TTC549 (cell line): ENCODE data around the gene PPP6R2.
"Not testable (repeated sequence)": the region's sequence is repeated elsewhere in the genome, so short reads cannot be mapped to it uniquely, and the experiment has no call there.

Experiments used
- FAIRE-seq: peaks from 2 replicates; lab custom pipeline; 2012; peaks lifted over from hg19 to GRCh38; lab: Jason Lieb, UNC

PPP6R2 gene

GRCh38 chr22:50432131-50432876 is 89.2 kb downstream of the PPP6R2 start:
- no peak for FAIRE-seq

GRCh38 chr22:50432877-50433510 is 89.9 kb downstream of the PPP6R2 start:
- not testable (repeated sequence) for FAIRE-seq

GRCh38 chr22:50434849-50435248 is 91.7 kb downstream of the PPP6R2 start:
- FAIRE-seq: no peak

GRCh38 chr22:50435291-50436014 is 92.3 kb downstream of the PPP6R2 start:
- FAIRE-seq: no peak

- no peak for FAIRE-seq
Observed at GRCh38 chr22:50436015-50436830, 93.1 kb downstream of the PPP6R2 start.

- FAIRE-seq: no peak
Observed at GRCh38 chr22:50436841-50437341, 93.8 kb downstream of the PPP6R2 start.

- no peak for FAIRE-seq
Observed at GRCh38 chr22:50437511-50438304, 94.6 kb downstream of the PPP6R2 start.

GRCh38 chr22:50438305-50439275 is 95.5 kb downstream of the PPP6R2 start:
- no peak for FAIRE-seq

GRCh38 chr22:50439314-50439870 is 96.3 kb downstream of the PPP6R2 start:
- FAIRE-seq: no peak

GRCh38 chr22:50439871-50440331 is 96.8 kb downstream of the PPP6R2 start:
- no peak for FAIRE-seq

GRCh38 chr22:50440544-50441249 is 97.6 kb downstream of the PPP6R2 start:
- FAIRE-seq: no peak

- FAIRE-seq: no peak
Observed at GRCh38 chr22:50441428-50441993, 98.4 kb downstream of the PPP6R2 start.

- no peak for FAIRE-seq
Observed at GRCh38 chr22:50443197-50443596, 100.1 kb downstream of the PPP6R2 start.

- FAIRE-seq: no peak
Observed at GRCh38 chr22:50443801-50444625, 100.9 kb downstream of the PPP6R2 start.

- no peak for FAIRE-seq
Observed at GRCh38 chr22:50444663-50445062, 101.5 kb downstream of the PPP6R2 start.

GRCh38 chr22:50445071-50445879 is 102.1 kb downstream of the PPP6R2 start:
- no peak for FAIRE-seq
